ENCODE measurements around the gene ZNF653.

ZNF653 gene

DNA sequence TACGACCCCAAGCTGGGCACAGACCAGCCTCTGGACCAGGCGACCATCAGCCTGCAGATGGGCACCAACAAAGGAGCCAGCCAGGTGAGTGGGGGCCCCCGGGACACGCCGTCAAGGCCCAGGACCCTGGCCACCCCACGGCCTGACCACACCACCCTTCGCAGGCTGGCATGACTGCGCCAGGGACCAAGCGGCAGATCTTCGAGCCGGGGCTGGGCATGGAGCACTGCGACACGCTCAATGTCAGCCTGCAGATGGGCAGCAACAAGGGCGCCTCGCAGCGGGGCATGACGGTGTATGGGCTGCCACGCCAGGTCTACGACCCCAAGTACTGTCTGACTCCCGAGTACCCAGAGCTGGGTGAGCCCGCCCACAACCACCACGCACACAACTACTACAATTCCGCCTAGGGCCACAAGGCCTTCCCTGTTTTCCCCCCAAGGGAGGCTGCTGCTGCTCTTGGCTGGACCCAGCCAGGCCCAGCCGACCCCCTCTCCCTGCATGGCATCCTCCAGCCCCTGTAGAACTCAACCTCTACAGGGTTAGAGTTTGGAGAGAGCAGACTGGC, 43.8 kb upstream of the ZNF653 start:
- TF ChIP-seq, protein P1, sequence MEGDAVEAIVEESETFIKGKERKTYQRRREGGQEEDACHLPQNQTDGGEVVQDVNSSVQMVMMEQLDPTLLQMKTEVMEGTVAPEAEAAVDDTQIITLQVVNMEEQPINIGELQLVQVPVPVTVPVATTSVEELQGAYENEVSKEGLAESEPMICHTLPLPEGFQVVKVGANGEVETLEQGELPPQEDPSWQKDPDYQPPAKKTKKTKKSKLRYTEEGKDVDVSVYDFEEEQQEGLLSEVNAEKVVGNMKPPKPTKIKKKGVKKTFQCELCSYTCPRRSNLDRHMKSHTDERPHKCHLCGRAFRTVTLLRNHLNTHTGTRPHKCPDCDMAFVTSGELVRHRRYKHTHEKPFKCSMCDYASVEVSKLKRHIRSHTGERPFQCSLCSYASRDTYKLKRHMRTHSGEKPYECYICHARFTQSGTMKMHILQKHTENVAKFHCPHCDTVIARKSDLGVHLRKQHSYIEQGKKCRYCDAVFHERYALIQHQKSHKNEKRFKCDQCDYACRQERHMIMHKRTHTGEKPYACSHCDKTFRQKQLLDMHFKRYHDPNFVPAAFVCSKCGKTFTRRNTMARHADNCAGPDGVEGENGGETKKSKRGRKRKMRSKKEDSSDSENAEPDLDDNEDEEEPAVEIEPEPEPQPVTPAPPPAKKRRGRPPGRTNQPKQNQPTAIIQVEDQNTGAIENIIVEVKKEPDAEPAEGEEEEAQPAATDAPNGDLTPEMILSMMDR (IDR thresholded peaks at IDR 0.05; ENCODE audit: low read length, missing control alignments): no peak
- no peak for DNase-seq (ENCODE audit: low read depth)
- H3K4me3 ChIP-seq (replicated peaks; ENCODE audit: low read depth, low read length): no peak overlapping the region

DNA sequence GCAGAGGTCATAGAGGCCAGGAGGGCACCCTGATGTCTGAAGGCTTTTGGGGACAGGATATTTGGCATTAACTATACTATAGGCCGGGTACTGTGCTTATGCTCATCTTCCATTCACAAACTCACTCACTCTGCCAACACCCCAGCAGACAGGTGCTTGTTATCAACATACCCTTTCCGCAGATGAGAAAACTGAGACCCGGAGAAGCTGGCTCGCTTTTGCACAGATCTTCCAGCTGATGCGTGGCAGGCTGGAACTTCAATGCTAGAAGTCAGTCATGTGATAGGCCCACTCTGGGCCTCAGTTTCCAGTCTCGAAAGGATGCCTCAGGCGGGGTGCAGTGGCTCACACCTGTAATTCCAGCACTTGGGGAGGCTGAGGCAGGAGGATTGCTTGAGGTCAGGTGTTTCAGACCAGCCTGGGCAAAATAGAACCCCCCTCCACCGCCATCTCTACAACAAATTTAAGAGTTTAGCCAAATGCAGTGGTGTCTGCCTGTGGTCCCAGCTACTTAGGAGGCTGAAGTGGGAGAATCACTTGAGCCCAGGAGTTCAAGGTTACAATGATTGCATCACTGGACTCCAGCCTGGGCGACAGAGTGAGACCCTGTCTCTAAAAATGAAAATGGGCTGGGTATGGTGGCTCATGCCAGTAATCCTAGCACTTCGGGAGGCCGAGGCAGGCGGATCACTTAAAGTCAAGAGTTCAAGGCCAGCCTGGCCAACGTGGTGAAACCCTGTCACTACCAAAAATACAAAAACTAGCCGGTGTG, 42.5 kb upstream of the ZNF653 start:
- TF ChIP-seq, protein P1 (IDR thresholded peaks at IDR 0.05; ENCODE audit: low read length, missing control alignments): no peak
- no peak overlapping the region for H3K4me3 ChIP-seq (replicated peaks; ENCODE audit: low read depth, low read length)
- no peak for DNase-seq (ENCODE audit: low read depth)

DNA sequence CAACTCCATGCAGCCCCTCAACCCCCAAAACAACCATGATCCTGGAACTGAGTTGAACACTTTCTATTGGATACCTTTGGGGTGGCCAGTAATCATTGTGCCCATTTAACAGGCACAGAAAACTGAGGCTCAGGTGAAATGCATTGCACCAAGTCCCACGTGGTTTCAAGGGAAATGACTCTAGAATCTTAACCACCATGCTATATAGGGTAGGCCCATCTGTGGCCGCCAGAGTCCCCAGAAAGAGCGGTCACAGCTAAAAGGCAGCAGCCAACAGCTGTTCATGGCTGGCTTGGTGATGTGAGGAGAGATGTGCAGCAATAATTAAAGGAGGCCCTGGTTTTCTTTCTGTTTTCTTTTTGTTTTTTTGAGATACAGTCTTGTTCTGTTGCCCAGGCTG, 35.6 kb upstream of the ZNF653 start:
- TF ChIP-seq, protein P1 (IDR thresholded peaks at IDR 0.05; ENCODE audit: low read length, missing control alignments): no peak
- no peak for DNase-seq (ENCODE audit: low read depth)
- H3K4me3 ChIP-seq (replicated peaks; ENCODE audit: low read depth, low read length): no peak overlapping the region

DNA sequence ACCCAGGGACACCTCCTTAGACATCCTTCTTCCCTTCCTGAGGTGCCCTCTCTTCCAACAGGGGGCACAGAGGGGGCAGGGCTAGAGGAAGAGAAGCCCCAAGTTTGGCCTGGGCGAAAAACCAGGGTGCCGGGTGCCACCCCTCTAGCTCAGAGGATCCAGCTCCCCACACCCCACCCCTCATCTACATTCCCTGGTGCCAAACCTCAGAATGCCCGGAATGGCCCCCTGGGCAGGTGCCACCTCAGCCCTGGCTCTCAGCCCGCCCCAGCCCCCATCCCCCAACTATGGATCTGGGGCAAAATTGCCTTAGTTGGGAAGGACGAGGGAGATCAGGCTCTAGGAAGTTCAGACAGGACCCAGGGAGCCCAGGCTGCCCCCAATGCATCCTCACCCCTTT, 35.0 kb upstream of the ZNF653 start:
- DNase-seq (ENCODE audit: low read depth): no peak
- no peak overlapping the region for H3K4me3 ChIP-seq (replicated peaks; ENCODE audit: low read depth, low read length)
- TF ChIP-seq, protein P1 (IDR thresholded peaks at IDR 0.05; ENCODE audit: low read length, missing control alignments): no peak

DNA sequence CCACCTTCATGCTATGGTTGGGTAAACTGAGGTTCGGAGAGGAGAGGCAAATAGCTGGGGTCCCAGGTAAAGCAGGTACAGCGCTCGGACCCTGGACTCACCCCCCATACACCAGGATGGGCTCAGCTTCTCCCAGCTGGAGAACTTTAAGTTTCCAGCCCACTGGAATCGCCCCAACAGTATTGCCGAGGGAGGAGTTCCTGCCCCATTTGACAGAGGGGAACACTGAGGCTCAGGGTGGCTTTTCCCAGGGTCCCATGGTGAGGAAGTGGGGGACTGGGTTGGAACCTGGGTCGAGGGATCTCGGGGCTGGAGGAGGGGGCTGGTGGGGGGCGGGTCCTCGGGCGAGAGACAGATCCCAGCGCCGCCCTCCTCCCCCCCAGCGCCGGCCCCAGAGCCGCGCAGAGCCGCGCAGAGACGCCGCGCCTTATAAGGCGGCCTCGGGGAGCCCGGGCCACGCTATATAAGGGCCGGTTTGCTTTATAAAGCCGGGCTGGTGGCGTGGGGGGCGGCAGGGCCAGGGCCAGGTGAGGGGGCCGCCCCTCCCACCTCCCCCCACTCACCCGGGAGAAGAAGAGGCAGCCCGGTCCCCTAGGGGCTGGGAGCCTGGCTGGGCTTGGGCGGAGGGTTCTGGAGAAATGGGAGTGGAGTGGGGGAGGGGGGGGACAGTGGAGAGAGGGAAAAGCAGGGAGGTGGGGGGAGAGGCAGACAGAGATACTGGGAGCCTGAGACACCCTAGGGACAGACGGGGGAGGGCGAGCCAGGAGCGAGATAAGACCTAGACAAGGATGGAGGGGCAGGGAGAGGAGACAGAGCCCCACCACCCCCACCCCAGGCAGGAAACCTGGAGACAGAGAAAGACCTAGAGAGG, 34.1 kb upstream of the ZNF653 start:
- TF ChIP-seq, protein P1 (IDR thresholded peaks at IDR 0.05; ENCODE audit: low read length, missing control alignments): no peak
- H3K4me3 ChIP-seq (replicated peaks; ENCODE audit: low read depth, low read length): peak overlapping the region; percentile 28
- DNase-seq (ENCODE audit: low read depth): peak; percentile 33

DNA sequence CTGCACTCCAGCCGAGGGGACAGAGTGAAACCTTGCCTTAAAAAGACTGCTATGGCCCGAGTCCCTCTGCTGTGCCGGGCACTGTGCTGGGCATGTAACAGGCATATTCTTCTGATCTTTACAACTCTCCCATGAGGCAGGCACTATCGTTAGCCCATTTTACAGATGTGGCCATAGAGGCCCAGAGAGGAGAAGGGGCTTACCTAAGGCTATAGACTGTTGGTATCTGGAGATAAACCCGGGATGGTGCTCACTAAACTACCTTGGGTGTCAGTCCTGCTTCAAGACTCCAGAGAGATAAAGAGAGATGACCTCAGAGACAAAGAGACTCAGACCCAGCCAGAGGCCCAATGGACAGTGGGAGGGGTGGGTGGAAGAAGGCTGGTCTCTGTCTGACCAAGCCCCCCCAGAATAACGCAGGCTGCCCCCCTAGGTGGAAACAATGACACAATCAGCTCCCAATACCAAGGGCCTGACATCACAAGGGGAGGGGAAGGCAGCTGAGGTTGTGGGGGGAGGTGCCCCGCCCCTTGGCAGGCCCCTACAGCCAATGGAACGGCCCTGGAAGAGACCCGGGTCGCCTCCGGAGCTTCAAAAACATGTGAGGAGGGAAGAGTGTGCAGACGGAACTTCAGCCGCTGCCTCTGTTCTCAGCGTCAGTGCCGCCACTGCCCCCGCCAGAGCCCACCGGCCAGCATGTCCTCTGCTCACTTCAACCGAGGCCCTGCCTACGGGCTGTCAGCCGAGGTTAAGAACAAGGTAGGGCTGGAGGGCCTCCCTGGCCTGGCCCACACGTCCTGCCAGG, 32.8 kb upstream of the ZNF653 start, which contains the start of gene CNN1:
Gene CNN1 (plus strand): TSS at position 620 of the 805 bp plus-strand sequence. CDS start 77 bp downstream, at position 697.
- TF ChIP-seq, protein P1 (IDR thresholded peaks at IDR 0.05; ENCODE audit: low read length, missing control alignments): no peak
- peak within 1 kb of the TSS; percentile 18 for H3K4me3 ChIP-seq (replicated peaks; ENCODE audit: low read depth, low read length)
- DNase-seq (ENCODE audit: low read depth): peak; percentile 74

Measured in fibroblast of pulmonary artery (primary cell).